Measurements from ENCODE around the gene DCDC2. TPM values are rescaled to one million over a fixed set of nuclear protein-coding genes. Genes with fewer than 3 reads are reported as not detected.
"Not testable (repeated sequence)": the region's sequence is repeated elsewhere in the genome, so short reads cannot be mapped to it uniquely, and the experiment has no call there.

DCDC2 gene
- total and polyA plus RNA-seq, 2 donors (not counting 3 experiments of a cell fraction or from before 2014, with no cell fraction given) = not detected

GRCh38 chr6:24270011-24270410 is 87.8 kb downstream of the DCDC2 start:
- no peak for TF ChIP-seq MYC (IDR thresholded peaks at IDR 0.05; ENCODE audit: low read depth, low read length)
- no peak overlapping the region for H3K9ac ChIP-seq (replicated peaks; ENCODE audit: extremely low read depth, insufficient read depth, low read length)
- no peaks in the 10 kb centered on the region for H3K9me3 ChIP-seq (replicated peaks; ENCODE audit: control insufficient read depth, insufficient read depth, low read length)
- POLR2A ChIA-PET = no interaction called here
- H3K4me2 ChIP-seq (ENCODE audit: insufficient read depth, low read length) = no peak overlapping the region
- no peaks in the 10 kb centered on the region for H3K9me1 ChIP-seq (replicated peaks; ENCODE audit: control insufficient read depth, extremely low read depth, insufficient read depth, low read length)
- no TSS peak for BruUV-seq (replicated peaks)
- no peak for FAIRE-seq
- H3K4me3 ChIP-seq (replicated peaks in 1 of 3; ENCODE audit: insufficient read depth in 1 of 3, low read depth in 1 of 3, low read length in 3 of 3) = no peak overlapping the region
- H3K79me2 ChIP-seq (ENCODE audit: control insufficient read depth, insufficient read depth, low read length) = no peaks in the 10 kb centered on the region
- intact Hi-C loops (cut with micrococcal nuclease) (no loop called here), dilution Hi-C loops (cut with MboI; ENCODE audit: extremely low pct_ligation_motif_present, low sequenced_read_pairs) (no loop called here)
- CTCF ChIA-PET = no interaction called here
- H3K27ac ChIP-seq (ENCODE audit: insufficient read depth, low read depth, low read length) = no peak overlapping the region
- no peaks in the 10 kb centered on the region for H3K36me3 ChIP-seq (ENCODE audit: control insufficient read depth in 2 of 2, extremely low read depth in 1 of 2, insufficient read depth in 2 of 2, low read length in 2 of 2)
- H2AFZ ChIP-seq (ENCODE audit: low read depth, low read length) = no peak overlapping the region
- no peak for DNase-seq (ENCODE audit: low read depth, low spot score)
- no peaks in the 10 kb centered on the region for H3K27me3 ChIP-seq (ENCODE audit: control insufficient read depth in 2 of 2, insufficient read depth in 2 of 2, low read length in 2 of 2)
- H4K20me1 ChIP-seq (replicated peaks; ENCODE audit: control insufficient read depth, extremely low read depth, insufficient read depth, low read length) = no peaks in the 10 kb centered on the region
- no peaks in the 10 kb centered on the region for H3K4me1 ChIP-seq (ENCODE audit: control insufficient read depth, extremely low read depth, insufficient read depth, low read length)

GRCh38 chr6:24258214-24258613 is 99.6 kb downstream of the DCDC2 start:
- H3K9me3 ChIP-seq (replicated peaks; ENCODE audit: control insufficient read depth, insufficient read depth, low read length); dilution Hi-C loops (cut with MboI; ENCODE audit: extremely low pct_ligation_motif_present, low sequenced_read_pairs); H3K27me3 ChIP-seq (ENCODE audit: control insufficient read depth in 2 of 2, insufficient read depth in 2 of 2, low read length in 2 of 2); H3K4me1 ChIP-seq (ENCODE audit: control insufficient read depth, extremely low read depth, insufficient read depth, low read length); H2AFZ ChIP-seq (ENCODE audit: low read depth, low read length); H3K27ac ChIP-seq (ENCODE audit: insufficient read depth, low read depth, low read length); CTCF ChIA-PET; H3K4me3 ChIP-seq (replicated peaks in 1 of 3; ENCODE audit: insufficient read depth in 1 of 3, low read depth in 1 of 3, low read length in 3 of 3); FAIRE-seq; H3K9ac ChIP-seq (replicated peaks; ENCODE audit: extremely low read depth, insufficient read depth, low read length); H3K36me3 ChIP-seq (ENCODE audit: control insufficient read depth in 2 of 2, extremely low read depth in 1 of 2, insufficient read depth in 2 of 2, low read length in 2 of 2); intact Hi-C loops (cut with micrococcal nuclease); H3K4me2 ChIP-seq (ENCODE audit: insufficient read depth, low read length); H4K20me1 ChIP-seq (replicated peaks; ENCODE audit: control insufficient read depth, extremely low read depth, insufficient read depth, low read length); POLR2A ChIA-PET; DNase-seq (ENCODE audit: low read depth, low spot score); H3K79me2 ChIP-seq (ENCODE audit: control insufficient read depth, insufficient read depth, low read length); H3K9me1 ChIP-seq (replicated peaks; ENCODE audit: control insufficient read depth, extremely low read depth, insufficient read depth, low read length); BruUV-seq (replicated peaks): not testable (repeated sequence)

GRCh38 chr6:24257282-24257681 is 100.6 kb downstream of the DCDC2 start:
- Histone ChIP-seq H3K9me3 (replicated peaks; ENCODE audit: control insufficient read depth, insufficient read depth, low read length) (no peaks in the 10 kb centered on the region), H4K20me1 (replicated peaks; ENCODE audit: control insufficient read depth, extremely low read depth, insufficient read depth, low read length) (no peaks in the 10 kb centered on the region), H2AFZ (ENCODE audit: low read depth, low read length) (no peak overlapping the region), H3K4me2 (ENCODE audit: insufficient read depth, low read length) (no peak overlapping the region), H3K4me1 (ENCODE audit: control insufficient read depth, extremely low read depth, insufficient read depth, low read length) (no peaks in the 10 kb centered on the region), H3K27ac (ENCODE audit: insufficient read depth, low read depth, low read length) (no peak overlapping the region), H3K9me1 (replicated peaks; ENCODE audit: control insufficient read depth, extremely low read depth, insufficient read depth, low read length) (no peaks in the 10 kb centered on the region), H3K36me3 (ENCODE audit: control insufficient read depth in 2 of 2, extremely low read depth in 1 of 2, insufficient read depth in 2 of 2, low read length in 2 of 2) (no peaks in the 10 kb centered on the region), H3K9ac (replicated peaks; ENCODE audit: extremely low read depth, insufficient read depth, low read length) (no peak overlapping the region), H3K27me3 (ENCODE audit: control insufficient read depth in 2 of 2, insufficient read depth in 2 of 2, low read length in 2 of 2) (no peaks in the 10 kb centered on the region), H3K4me3 (replicated peaks in 1 of 3; ENCODE audit: insufficient read depth in 1 of 3, low read depth in 1 of 3, low read length in 3 of 3) (no peak overlapping the region), H3K79me2 (ENCODE audit: control insufficient read depth, insufficient read depth, low read length) (no peaks in the 10 kb centered on the region)
- intact Hi-C loops (cut with micrococcal nuclease) = no loop called here
- DNase-seq (ENCODE audit: low read depth, low spot score) (no peak), FAIRE-seq (no peak)
- dilution Hi-C loops (cut with MboI; ENCODE audit: extremely low pct_ligation_motif_present, low sequenced_read_pairs) = no loop called here
- no TSS peak for BruUV-seq (replicated peaks)
- TF ChIP-seq MYC (IDR thresholded peaks at IDR 0.05; ENCODE audit: low read depth, low read length) (no peak), JUN (IDR thresholded peaks at IDR 0.05; ENCODE audit: borderline replicate concordance, insufficient read depth, insufficient read length, low read depth) (no peak), FOS (IDR thresholded peaks at IDR 0.05; ENCODE audit: borderline replicate concordance, insufficient read depth, low read length) (no peak), CTCF (IDR thresholded peaks at IDR 0.05; ENCODE audit: extremely low read depth in 1 of 2, insufficient read depth in 1 of 2, low read depth in 1 of 2, low read length in 2 of 2) (no peak), POLR2AphosphoS5 (IDR thresholded peaks at IDR 0.05; ENCODE audit: insufficient read depth, low read depth, low read length) (no peak), POLR2A (IDR thresholded peaks at IDR 0.05; ENCODE audit: low read depth, low read length) (no peak), EZH2 (IDR thresholded peaks at IDR 0.05; ENCODE audit: borderline replicate concordance, low read depth, low read length, severe bottlenecking) (no peak), MAX (IDR thresholded peaks at IDR 0.05; ENCODE audit: insufficient read depth, insufficient read length) (no peak), GATA2 (IDR thresholded peaks at IDR 0.05; ENCODE audit: insufficient read depth, insufficient read length, low read depth, low read length) (no peak)
- ChIA-PET CTCF (interaction anchor here (1.0 kb wide), 1 partner anchor 26 kb away, joined by 3 read pairs; no protein-coding TSS in a partner anchor), POLR2A (no interaction called here)
